HG03469 (cell line): ENCODE results near the gene TSPAN14.

Experiments
- ATAC-seq: cut with Tn5 transposase; IDR thresholded peaks from one replicate; pipeline ENCODE4 v1.9.1; 2021; ENCODE audit warnings: mild to moderate bottlenecking, moderate library complexity, moderate number of reproducible peaks; ENCODE audit not compliant: unreplicated experiment

Gene TSPAN14

GRCh38 chr10:80502621-80503583, 48.8 kb downstream of the TSPAN14 start:
- no peak for ATAC-seq

GRCh38 chr10:80503584-80504157, 49.6 kb downstream of the TSPAN14 start:
- ATAC-seq = no peak

GRCh38 chr10:80504158-80504811, 50.2 kb downstream of the TSPAN14 start:
- no peak for ATAC-seq

- no peak for ATAC-seq
These were observed 50.9 kb downstream of the TSPAN14 start for GRCh38 chr10:80504897-80505465.

GRCh38 chr10:80506189-80506575, 52.1 kb downstream of the TSPAN14 start:
- no peak for ATAC-seq

GRCh38 chr10:80506836-80507487, 52.9 kb downstream of the TSPAN14 start:
- ATAC-seq = no peak

GRCh38 chr10:80509108-80509402, 54.9 kb downstream of the TSPAN14 start:
- no peak for ATAC-seq

- no peak for ATAC-seq
These were observed 55.5 kb downstream of the TSPAN14 start for GRCh38 chr10:80509403-80510161.

GRCh38 chr10:80512031-80512526, 58.0 kb downstream of the TSPAN14 start:
- ATAC-seq = no peak

- no peak for ATAC-seq
These were observed 59.0 kb downstream of the TSPAN14 start for GRCh38 chr10:80513106-80513505.

- no peak for ATAC-seq
These were observed 61.4 kb downstream of the TSPAN14 start for GRCh38 chr10:80515511-80515910.

GRCh38 chr10:80515941-80516340, 61.8 kb downstream of the TSPAN14 start:
- no peak for ATAC-seq

GRCh38 chr10:80516506-80517075, 62.5 kb downstream of the TSPAN14 start:
- no peak for ATAC-seq

GRCh38 chr10:80517416-80518142, 63.5 kb downstream of the TSPAN14 start:
- no peak for ATAC-seq

- ATAC-seq = no peak
These were observed 64.2 kb downstream of the TSPAN14 start for GRCh38 chr10:80518143-80518806.

- ATAC-seq = no peak
These were observed 64.8 kb downstream of the TSPAN14 start for GRCh38 chr10:80518807-80519360.

GRCh38 chr10:80519936-80520650, 66.0 kb downstream of the TSPAN14 start:
- ATAC-seq = no peak
